Spinal cord (tissue), 10 donors: ENCODE results near the gene ATOX1. TPM values are rescaled to one million over a fixed set of nuclear protein-coding genes. Genes with fewer than 3 reads are reported as not detected.

ENCODE experiments used
- DNase-seq, 6 donors: peaks; one replicate each; pipeline versions ENCODE4 v3.0.0 to v3.0.0-alpha.2; 2013 to 2015; ENCODE audit warnings: low spot score in 6 of 6, low read depth in 4 of 6
- H3K27ac ChIP-seq: one replicate; pipeline ENCODE4 v1.5.1; 2013; ENCODE audit warnings: low read depth, low read length, control low read depth
- H3K27me3 ChIP-seq: one replicate; pipeline ENCODE4 v1.6.1; 2013; ENCODE audit warnings: low read length; ENCODE audit not compliant: control insufficient read depth, insufficient read depth
- H3K36me3 ChIP-seq: one replicate; pipeline ENCODE4 v1.6.1; 2013; ENCODE audit warnings: low read length; ENCODE audit not compliant: control insufficient read depth, insufficient read depth
- H3K4me1 ChIP-seq: one replicate; pipeline ENCODE4 v1.6.1; 2013; ENCODE audit warnings: low read length; ENCODE audit not compliant: control insufficient read depth, insufficient read depth
- H3K4me3 ChIP-seq: one replicate; pipeline ENCODE4 v1.5.1; 2013; ENCODE audit warnings: low read depth, low read length, control low read depth
- H3K9me3 ChIP-seq: one replicate; pipeline ENCODE4 v1.6.1; 2013; ENCODE audit warnings: low read length; ENCODE audit not compliant: control insufficient read depth, insufficient read depth
- WGBS: methylation state at CpG from one replicate; pipeline ENCODE4 v1.1.5; 2013; ENCODE audit warnings: missing lambda C conversion rate; ENCODE audit not compliant: insufficient coverage; 5-methylcytosine and 5-hydroxymethylcytosine counted together
- polyA plus RNA-seq, 2 donors: library from polyadenylated mRNA; unstranded; fragments of 120-200 nt; gene quantifications; one replicate each; pipeline ENCODE4 v1.2.1, GENCODE V29; 2013; ENCODE audit not compliant: insufficient read length in 2 of 2
- total RNA-seq, 2 donors: library from RNA; depleted of rRNA in 1 of 2; stranded (reverse); fragments of 120-200 nt in 1 of 2; fragments of >200 nt in 1 of 2; gene quantifications; one replicate each; pipeline versions ENCODE4 v1.2.3 to v1.2.4, GENCODE V29; 2013 to 2014
- donor health status: healthy.

The ATOX1 gene
- total and polyA plus RNA-seq, 4 donors: 57.3 to 116 (median 104) TPM

GRCh38 chr5:151721087-151721646 lies 37.3 kb downstream of the ATOX1 start:
- Histone ChIP-seq H3K27ac (no peak overlapping the region), H3K36me3 (no peaks in the 10 kb centered on the region), H3K4me1 (no peaks in the 10 kb centered on the region), H3K4me3 (no peak overlapping the region), H3K9me3 (no peaks in the 10 kb centered on the region), H3K27me3 (no peaks in the 10 kb centered on the region)
- no peak for DNase-seq
- WGBS: 40% methylated on average over 1 of the region's 3 CpGs

DNA sequence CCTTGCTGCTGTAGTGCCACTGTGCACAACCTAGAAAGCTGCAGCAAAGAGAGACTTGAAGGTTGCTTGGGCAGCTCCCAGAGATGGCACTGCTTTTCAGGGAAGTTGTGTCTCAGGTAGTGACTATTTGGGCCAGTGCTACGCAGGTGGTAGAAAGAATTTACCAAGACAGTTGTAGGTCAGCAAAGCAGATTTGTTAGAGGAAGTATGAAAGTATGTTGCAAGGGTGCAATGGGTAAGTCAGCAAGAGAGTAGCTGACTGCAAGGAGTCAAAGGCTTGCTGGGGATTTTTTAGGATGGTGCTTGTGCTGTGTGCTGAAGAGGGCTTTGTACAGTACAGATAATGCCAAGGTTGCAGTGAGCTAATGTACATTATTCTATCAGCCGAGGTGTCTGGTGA lies 38.2 kb downstream of the ATOX1 start:
- DNase-seq: no peak
- Histone ChIP-seq H3K9me3 (no peaks in the 10 kb centered on the region), H3K4me3 (no peak overlapping the region), H3K27ac (no peak overlapping the region), H3K36me3 (no peaks in the 10 kb centered on the region), H3K27me3 (no peaks in the 10 kb centered on the region), H3K4me1 (no peaks in the 10 kb centered on the region)
- 96% methylated on average over 2 of the region's 2 CpGs for WGBS

GRCh38 chr5:151719228-151720000 lies 39.0 kb downstream of the ATOX1 start:
- no peaks in the 10 kb centered on the region for H3K27me3 ChIP-seq
- DNase-seq: no peak

DNA sequence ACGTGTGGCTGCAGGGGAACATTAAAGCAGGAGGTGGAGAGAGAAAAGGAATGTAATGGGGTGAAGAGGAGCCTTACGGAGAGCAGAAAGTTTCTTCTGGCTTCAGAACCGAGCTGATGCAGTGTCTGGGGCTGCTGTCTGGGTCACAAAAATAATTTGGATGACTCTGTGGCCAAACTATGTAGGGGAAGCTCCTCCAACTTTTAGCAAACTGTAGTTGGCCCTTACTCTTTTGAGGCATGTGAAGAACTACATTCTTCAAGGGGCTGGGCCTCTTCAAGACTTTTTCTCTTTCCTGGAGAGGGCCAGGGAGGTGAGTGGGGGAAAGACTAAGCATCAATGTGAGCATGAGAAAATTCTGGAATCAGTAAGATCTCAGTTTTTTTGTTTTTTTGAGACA lies 39.8 kb downstream of the ATOX1 start:
- Histone ChIP-seq H3K9me3 (no peaks in the 10 kb centered on the region), H3K27ac (peak overlapping the region; percentile 71), H3K36me3 (no peaks in the 10 kb centered on the region), H3K4me3 (no peak overlapping the region), H3K4me1 (no peaks in the 10 kb centered on the region), H3K27me3 (no peaks in the 10 kb centered on the region)
- 77% methylated on average over 3 of the region's 3 CpGs for WGBS
- peak in 1 of 6 donors; percentile 51 for DNase-seq

More at GRCh38 chr5:151719228-151720000, 39.0 kb downstream of the ATOX1 start:
- Histone ChIP-seq H3K27ac (peak overlapping the region; percentile 61), H3K9me3 (no peaks in the 10 kb centered on the region), H3K4me3 (no peak overlapping the region), H3K36me3 (no peaks in the 10 kb centered on the region), H3K4me1 (no peaks in the 10 kb centered on the region)
- 79% methylated on average over 2 of the region's 6 CpGs for WGBS

DNA sequence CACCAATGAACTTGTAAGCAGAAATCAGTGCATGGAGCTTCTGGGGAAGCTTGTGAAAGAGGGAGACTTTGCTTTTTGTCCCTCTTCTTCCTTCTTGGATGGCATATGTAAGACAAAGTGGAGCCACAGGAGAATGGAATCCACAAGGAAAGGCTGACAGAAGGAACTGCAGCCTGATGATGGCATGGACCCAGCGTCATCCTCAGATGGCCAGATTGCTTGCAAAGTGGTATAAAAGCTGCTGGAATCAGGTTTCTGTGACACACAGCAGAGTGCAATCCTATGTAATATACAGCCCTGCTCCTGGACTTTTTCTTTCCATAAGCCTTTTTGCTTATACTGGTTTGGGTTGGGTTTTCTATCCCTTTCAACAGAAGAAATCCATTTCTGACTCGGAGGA lies 40.3 kb downstream of the ATOX1 start:
- Histone ChIP-seq H3K27me3 (no peaks in the 10 kb centered on the region), H3K27ac (peak overlapping the region; percentile 71), H3K9me3 (no peaks in the 10 kb centered on the region), H3K4me3 (no peak overlapping the region), H3K4me1 (no peaks in the 10 kb centered on the region), H3K36me3 (no peaks in the 10 kb centered on the region)
- WGBS: 67% methylated on average over 1 of the region's 2 CpGs
- DNase-seq: peak in 1 of 6 donors; percentile 37

DNA sequence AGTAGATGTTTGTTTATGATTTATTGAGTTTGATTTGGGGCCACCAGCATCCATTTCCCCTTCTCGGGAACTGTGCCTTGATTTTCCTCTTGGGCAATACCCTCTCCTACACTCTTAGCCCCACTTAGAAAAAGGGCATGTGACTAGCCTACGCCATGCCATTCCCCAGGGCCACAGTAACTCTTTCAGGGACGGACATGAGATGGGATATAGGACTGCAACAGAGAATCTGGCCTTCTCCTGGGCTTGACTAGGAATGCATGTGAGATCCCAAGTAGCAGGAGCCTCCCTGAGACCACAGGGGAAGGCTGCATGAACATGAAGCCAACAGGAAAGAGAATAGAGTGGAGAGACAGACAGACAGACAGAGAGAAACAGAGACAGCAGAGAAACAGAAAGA lies 41.0 kb downstream of the ATOX1 start:
- no peak for DNase-seq
- Histone ChIP-seq H3K4me3 (no peak overlapping the region), H3K27me3 (no peaks in the 10 kb centered on the region), H3K27ac (peak overlapping the region; percentile 71), H3K36me3 (no peaks in the 10 kb centered on the region), H3K9me3 (no peaks in the 10 kb centered on the region), H3K4me1 (no peaks in the 10 kb centered on the region)
- WGBS: 70% methylated on average over 1 of the region's 3 CpGs

- no peaks in the 10 kb centered on the region for H3K36me3 ChIP-seq
- H3K4me3 ChIP-seq: no peak overlapping the region
- H3K27ac ChIP-seq: no peak overlapping the region
- DNase-seq: no peak
- no peaks in the 10 kb centered on the region for H3K27me3 ChIP-seq
- H3K9me3 ChIP-seq: no peaks in the 10 kb centered on the region
- WGBS: 67% methylated on average over 13 of the region's 13 CpGs
- no peaks in the 10 kb centered on the region for H3K4me1 ChIP-seq
These were observed 49.2 kb downstream of the ATOX1 start for GRCh38 chr5:151709109-151709735.

GRCh38 chr5:151708126-151708525 lies 50.3 kb downstream of the ATOX1 start:
- Histone ChIP-seq H3K4me1 (no peaks in the 10 kb centered on the region), H3K27me3 (no peaks in the 10 kb centered on the region), H3K27ac (no peak overlapping the region), H3K9me3 (no peaks in the 10 kb centered on the region), H3K4me3 (no peak overlapping the region), H3K36me3 (no peaks in the 10 kb centered on the region)
- DNase-seq: no peak

DNA sequence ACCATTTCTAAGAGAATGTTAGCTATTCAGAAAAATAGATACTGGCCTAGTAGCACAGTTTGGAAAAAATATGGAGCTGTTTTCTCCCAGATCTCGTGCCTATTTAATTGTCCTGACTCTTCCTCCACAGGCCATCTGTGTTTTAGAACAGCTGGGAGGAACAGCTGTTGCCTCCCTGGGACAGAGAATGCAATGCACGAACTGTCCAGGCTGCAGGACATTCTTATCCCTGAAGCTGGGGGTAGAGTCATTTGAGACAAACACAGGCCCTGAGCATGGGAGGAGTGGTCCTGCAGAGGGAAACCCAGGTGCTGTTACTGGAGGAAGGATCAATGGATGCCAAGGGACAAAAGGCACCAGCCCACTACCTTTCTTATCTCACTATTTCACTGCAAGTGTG lies 50.9 kb downstream of the ATOX1 start:
- H3K27me3 ChIP-seq: no peaks in the 10 kb centered on the region
- DNase-seq: no peak
- H3K4me3 ChIP-seq: no peak overlapping the region
- H3K9me3 ChIP-seq: no peaks in the 10 kb centered on the region
- WGBS: no CpG with 5 or more reads among the region's 2 CpGs
- H3K4me1 ChIP-seq: no peaks in the 10 kb centered on the region
- H3K27ac ChIP-seq: no peak overlapping the region
- no peaks in the 10 kb centered on the region for H3K36me3 ChIP-seq

DNA sequence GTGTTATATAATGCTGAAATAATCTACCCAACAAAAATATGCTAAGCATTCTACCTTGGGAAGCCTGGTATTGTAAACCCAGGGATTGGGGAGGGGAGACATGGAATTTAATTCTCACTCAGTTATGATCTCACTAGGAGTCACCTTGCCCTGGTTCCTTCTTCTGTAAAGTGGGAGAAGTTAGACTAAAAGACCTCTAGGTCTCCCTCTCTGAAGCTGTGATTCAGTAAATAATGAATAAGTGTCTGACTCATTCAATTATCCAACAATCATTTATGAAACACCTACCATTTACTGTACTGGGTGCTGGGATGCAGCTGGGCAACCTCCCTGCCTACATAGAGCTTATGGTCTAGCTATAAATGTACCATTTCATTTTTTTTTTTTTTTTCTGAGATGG lies 51.5 kb downstream of the ATOX1 start:
- H3K27ac ChIP-seq: no peak overlapping the region
- DNase-seq: no peak
- H3K9me3 ChIP-seq: no peaks in the 10 kb centered on the region
- no peaks in the 10 kb centered on the region for H3K4me1 ChIP-seq
- H3K36me3 ChIP-seq: no peaks in the 10 kb centered on the region
- H3K4me3 ChIP-seq: no peak overlapping the region
- H3K27me3 ChIP-seq: no peaks in the 10 kb centered on the region
